ENCODE measurements around the gene AHCYL2. TPM values are rescaled to one million over a fixed set of nuclear protein-coding genes. Genes with fewer than 3 reads are reported as not detected.
A peak's percentile ranks its signal among the peaks of the same experiment; 100 is the strongest.

AHCYL2 gene
- polyA plus RNA-seq, 1 experiment: 13.3 TPM

DNA sequence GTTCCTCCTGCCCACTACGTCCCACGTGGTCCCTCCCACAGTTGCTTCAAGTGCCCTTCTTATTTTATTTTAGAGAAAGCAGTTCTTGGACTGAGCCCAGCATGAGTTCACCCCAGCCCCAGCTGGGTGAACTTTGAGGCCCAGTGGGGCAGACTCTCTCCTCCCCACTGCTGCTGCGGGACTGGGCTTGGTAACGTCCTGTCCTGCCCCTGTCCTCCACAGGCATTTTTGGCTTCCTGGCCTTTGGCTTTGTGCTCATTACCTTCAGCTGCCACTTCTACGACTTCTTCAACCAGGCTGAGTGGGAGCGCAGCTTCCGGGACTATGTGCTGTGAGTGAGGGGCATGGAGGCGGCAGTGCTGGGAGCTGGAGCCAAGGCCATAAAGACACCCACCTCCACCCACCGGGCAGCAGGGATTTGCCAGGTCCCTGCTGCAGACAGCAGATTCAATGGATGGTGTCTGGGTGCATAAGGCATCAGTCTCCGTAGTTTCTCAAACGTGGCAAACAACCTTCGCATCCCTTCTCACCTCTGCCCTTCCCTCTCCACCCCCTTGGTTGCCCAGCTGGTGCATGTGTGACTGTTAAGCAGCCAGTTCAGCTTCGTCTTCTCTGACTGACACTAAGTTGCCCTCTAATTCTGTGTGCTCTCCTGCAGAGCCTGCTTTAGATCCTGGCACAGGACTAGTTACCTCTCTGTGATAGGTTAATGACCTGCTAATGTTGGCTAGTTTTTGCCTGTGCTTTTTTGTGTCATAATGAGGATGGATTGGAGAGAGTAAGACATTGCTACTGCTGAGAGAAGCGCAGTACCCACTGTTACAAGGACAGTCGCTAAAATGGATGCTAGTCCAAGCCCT lies 15.5 kb upstream of the AHCYL2 start:
- POLR2A ChIA-PET: no interaction called here
- Histone ChIP-seq H3K9me3 (ENCODE audit: control insufficient read depth, insufficient read depth, low read length) (no peaks in the 10 kb centered on the region), H3K27ac (ENCODE audit: low read depth, low read length) (no peak overlapping the region), H3K4me3 (ENCODE audit: low read depth, low read length) (no peak overlapping the region), H3K27me3 (ENCODE audit: control insufficient read depth, insufficient read depth, low read length) (no peaks in the 10 kb centered on the region)
- CTCF ChIA-PET: interaction anchor here (0.5 to 9.4 kb wide), 12 partner anchors 9 to 432 kb away, joined by 3 to 188 read pairs (median 6); no protein-coding TSS in a partner anchor
- TF ChIP-seq, protein P1, sequence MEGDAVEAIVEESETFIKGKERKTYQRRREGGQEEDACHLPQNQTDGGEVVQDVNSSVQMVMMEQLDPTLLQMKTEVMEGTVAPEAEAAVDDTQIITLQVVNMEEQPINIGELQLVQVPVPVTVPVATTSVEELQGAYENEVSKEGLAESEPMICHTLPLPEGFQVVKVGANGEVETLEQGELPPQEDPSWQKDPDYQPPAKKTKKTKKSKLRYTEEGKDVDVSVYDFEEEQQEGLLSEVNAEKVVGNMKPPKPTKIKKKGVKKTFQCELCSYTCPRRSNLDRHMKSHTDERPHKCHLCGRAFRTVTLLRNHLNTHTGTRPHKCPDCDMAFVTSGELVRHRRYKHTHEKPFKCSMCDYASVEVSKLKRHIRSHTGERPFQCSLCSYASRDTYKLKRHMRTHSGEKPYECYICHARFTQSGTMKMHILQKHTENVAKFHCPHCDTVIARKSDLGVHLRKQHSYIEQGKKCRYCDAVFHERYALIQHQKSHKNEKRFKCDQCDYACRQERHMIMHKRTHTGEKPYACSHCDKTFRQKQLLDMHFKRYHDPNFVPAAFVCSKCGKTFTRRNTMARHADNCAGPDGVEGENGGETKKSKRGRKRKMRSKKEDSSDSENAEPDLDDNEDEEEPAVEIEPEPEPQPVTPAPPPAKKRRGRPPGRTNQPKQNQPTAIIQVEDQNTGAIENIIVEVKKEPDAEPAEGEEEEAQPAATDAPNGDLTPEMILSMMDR (IDR thresholded peaks at IDR 0.05; ENCODE audit: low read depth, low read length): no peak
- no peak for DNase-seq (ENCODE audit: low read depth, low spot score)

DNA sequence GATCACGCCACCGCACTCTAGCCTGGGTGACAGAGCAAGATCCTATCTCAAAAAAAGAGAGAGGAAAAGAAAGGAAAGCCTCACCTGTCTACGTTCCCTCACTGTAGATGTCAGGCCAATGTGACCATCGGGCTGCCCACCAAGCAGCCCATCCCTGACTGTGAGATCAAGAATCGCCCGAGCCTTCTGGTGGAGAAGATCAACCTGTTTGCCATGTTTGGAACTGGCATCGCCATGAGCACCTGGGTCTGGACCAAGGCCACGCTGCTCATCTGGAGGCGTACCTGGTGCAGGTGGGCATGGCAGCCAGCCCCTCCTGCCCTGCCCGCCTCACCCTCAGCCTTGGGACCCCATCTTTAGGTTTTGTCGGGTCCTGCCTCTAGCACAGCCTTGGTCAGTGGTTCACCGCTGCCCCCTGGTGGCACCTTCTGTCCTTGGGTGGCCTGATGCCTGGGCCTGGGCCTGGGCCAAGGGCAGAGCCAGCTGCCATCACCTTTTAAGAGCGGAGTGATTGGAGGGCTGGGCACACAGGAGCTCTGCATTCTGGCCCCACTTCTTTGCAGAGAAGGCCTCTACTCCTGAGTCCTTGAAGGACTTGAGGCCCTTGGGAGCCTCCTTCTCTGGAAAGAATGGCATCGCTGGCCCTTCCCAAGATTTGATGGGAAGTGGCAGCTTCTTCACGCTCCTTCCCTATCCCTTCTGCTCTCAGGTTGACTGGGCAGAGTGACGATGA lies 14.4 kb upstream of the AHCYL2 start:
- POLR2A ChIA-PET: interaction anchor here (0.5 kb wide), 1 partner anchor 74 kb away, joined by 3 read pairs; no protein-coding TSS in a partner anchor
- no peak overlapping the region for H3K4me3 ChIP-seq (ENCODE audit: low read depth, low read length)
- no peaks in the 10 kb centered on the region for H3K27me3 ChIP-seq (ENCODE audit: control insufficient read depth, insufficient read depth, low read length)
- H3K9me3 ChIP-seq (ENCODE audit: control insufficient read depth, insufficient read depth, low read length): no peaks in the 10 kb centered on the region
- H3K27ac ChIP-seq (ENCODE audit: low read depth, low read length): no peak overlapping the region
- CTCF ChIA-PET: interaction anchor here (0.6 to 9.4 kb wide), 27 partner anchors 8 to 431 kb away, joined by 3 to 188 read pairs (median 4); partner anchors contain the start of gene TNPO3
- TF ChIP-seq, protein P1 (IDR thresholded peaks at IDR 0.05; ENCODE audit: low read depth, low read length): peak; percentile 82
- no peak for DNase-seq (ENCODE audit: low read depth, low spot score)

DNA sequence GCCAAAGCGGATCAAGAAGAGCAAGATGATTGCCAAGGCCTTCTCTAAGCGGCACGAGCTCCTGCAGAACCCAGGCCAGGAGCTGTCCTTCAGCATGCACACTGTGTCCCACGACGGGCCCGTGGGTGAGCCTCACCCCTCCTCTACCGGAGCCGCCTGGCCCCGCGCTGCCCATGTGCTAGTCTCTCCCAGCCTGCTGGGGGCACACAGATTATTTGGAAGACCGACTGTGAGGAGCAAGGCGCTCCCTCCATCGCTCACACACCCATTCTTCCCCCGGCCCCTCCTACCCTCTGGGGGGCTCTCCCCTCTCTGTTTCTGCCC lies 13.9 kb upstream of the AHCYL2 start:
- no peak for DNase-seq (ENCODE audit: low read depth, low spot score)
- no peak overlapping the region for H3K27ac ChIP-seq (ENCODE audit: low read depth, low read length)
- TF ChIP-seq, protein P1 (IDR thresholded peaks at IDR 0.05; ENCODE audit: low read depth, low read length): no peak
- ChIA-PET POLR2A (interaction anchor here (0.5 kb wide), 1 partner anchor 74 kb away, joined by 3 read pairs; no protein-coding TSS in a partner anchor), CTCF (interaction anchor here (0.6 to 9.4 kb wide), 26 partner anchors 8 to 262 kb away, joined by 3 to 188 read pairs (median 4); partner anchors contain the start of gene TNPO3)
- H3K9me3 ChIP-seq (ENCODE audit: control insufficient read depth, insufficient read depth, low read length): peaks cover 4% of the 10 kb centered on the region; the same call in 1 of the 2 replicates
- H3K27me3 ChIP-seq (ENCODE audit: control insufficient read depth, insufficient read depth, low read length): no peaks in the 10 kb centered on the region
- no peak overlapping the region for H3K4me3 ChIP-seq (ENCODE audit: low read depth, low read length)

DNA sequence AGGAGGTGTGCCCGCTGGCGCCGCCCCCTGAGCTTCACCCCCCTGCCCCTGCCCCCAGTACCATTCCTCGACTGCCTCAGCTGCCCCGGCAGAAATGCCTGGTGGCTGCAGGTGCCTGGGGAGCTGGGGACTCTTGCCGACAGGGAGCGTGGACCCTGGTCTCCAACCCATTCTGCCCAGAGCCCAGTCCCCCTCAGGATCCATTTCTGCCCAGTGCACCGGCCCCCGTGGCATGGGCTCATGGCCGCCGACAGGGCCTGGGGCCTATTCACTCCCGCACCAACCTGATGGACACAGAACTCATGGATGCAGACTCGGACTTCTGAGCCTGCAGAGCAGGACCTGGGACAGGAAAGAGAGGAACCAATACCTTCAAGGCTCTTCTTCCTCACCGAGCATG lies 12.7 kb upstream of the AHCYL2 start:
- no peak overlapping the region for H3K27ac ChIP-seq (ENCODE audit: low read depth, low read length)
- ChIA-PET POLR2A (no interaction called here), CTCF (interaction anchor here (9.4 kb wide), 1 partner anchor 46 kb away, joined by 188 read pairs; no protein-coding TSS in a partner anchor)
- H3K27me3 ChIP-seq (ENCODE audit: control insufficient read depth, insufficient read depth, low read length): no peaks in the 10 kb centered on the region
- DNase-seq (ENCODE audit: low read depth, low spot score): no peak
- peaks cover 11% of the 10 kb centered on the region; the same call in 1 of the 2 replicates for H3K9me3 ChIP-seq (ENCODE audit: control insufficient read depth, insufficient read depth, low read length)
- TF ChIP-seq, protein P1 (IDR thresholded peaks at IDR 0.05; ENCODE audit: low read depth, low read length): no peak
- H3K4me3 ChIP-seq (ENCODE audit: low read depth, low read length): no peak overlapping the region
